A673 (cell line): ENCODE measurements around the gene FXN.

Experiments
- CTCF ChIP-seq: fragments of 300-800, 200-600 bp; sonication (generic); conservative IDR thresholded peaks from 2 replicates; pipeline ENCODE4 v1.5.1; 2017; ENCODE audit warnings: low read depth, mild to moderate bottlenecking, antibody characterized with exemption, low read length, moderate library complexity, mixed read lengths
- EZH2 ChIP-seq: fragments of 200-600 bp; sonication (generic); IDR thresholded peaks from 2 replicates; pipeline ENCODE4 v1.6.1; 2017; ENCODE audit warnings: borderline replicate concordance, low read depth, mild to moderate bottlenecking, mixed read lengths, antibody characterized with exemption, low read length; ENCODE audit not compliant: poor library complexity, severe bottlenecking

DNA sequence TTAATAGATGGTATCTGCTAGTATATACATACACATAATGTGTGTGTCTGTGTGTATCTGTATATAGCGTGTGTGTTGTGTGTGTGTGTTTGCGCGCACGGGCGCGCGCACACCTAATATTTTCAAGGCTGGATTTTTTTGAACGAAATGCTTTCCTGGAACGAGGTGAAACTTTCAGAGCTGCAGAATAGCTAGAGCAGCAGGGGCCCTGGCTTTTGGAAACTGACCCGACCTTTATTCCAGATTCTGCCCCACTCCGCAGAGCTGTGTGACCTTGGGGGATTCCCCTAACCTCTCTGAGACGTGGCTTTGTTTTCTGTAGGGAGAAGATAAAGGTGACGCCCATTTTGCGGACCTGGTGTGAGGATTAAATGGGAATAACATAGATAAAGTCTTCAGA lies 757 bp downstream of the FXN start:
- TF ChIP-seq CTCF (no peak), EZH2 (no peak)
